Measurements from ENCODE around the gene QKI.

QKI gene

GRCh38 chr6:163496205-163496604, 81.7 kb downstream of the QKI start:
- H3K4me3 ChIP-seq (ENCODE audit: control insufficient read depth, low read depth, low read length): no peak overlapping the region
- no peak for DNase-seq (ENCODE audit: low read depth)
- TF ChIP-seq CTCF (IDR thresholded peaks at IDR 0.05; ENCODE audit: control insufficient read depth, insufficient read depth, low read depth, low read length, missing control alignments): no peak

GRCh38 chr6:163500105-163500504, 85.6 kb downstream of the QKI start:
- TF ChIP-seq CTCF (IDR thresholded peaks at IDR 0.05; ENCODE audit: control insufficient read depth, insufficient read depth, low read depth, low read length, missing control alignments): no peak

GRCh38 chr6:163501026-163501425, 86.5 kb downstream of the QKI start:
- no peak for TF ChIP-seq CTCF (IDR thresholded peaks at IDR 0.05; ENCODE audit: control insufficient read depth, insufficient read depth, low read depth, low read length, missing control alignments)
- no peak for DNase-seq (ENCODE audit: low read depth)
- no peak overlapping the region for H3K4me3 ChIP-seq (ENCODE audit: control insufficient read depth, low read depth, low read length)

More at GRCh38 chr6:163500105-163500504, 85.6 kb downstream of the QKI start:
- no peak overlapping the region for H3K4me3 ChIP-seq (ENCODE audit: control insufficient read depth, low read depth, low read length)
- DNase-seq (ENCODE audit: low read depth): no peak

- no peak overlapping the region for H3K4me3 ChIP-seq (ENCODE audit: control insufficient read depth, low read depth, low read length)
- no peak for TF ChIP-seq CTCF (IDR thresholded peaks at IDR 0.05; ENCODE audit: control insufficient read depth, insufficient read depth, low read depth, low read length, missing control alignments)
- no peak for DNase-seq (ENCODE audit: low read depth)
Observed at GRCh38 chr6:163501439-163501838, 86.9 kb downstream of the QKI start.

- no peak for DNase-seq (ENCODE audit: low read depth)
- no peak overlapping the region for H3K4me3 ChIP-seq (ENCODE audit: control insufficient read depth, low read depth, low read length)
- TF ChIP-seq CTCF (IDR thresholded peaks at IDR 0.05; ENCODE audit: control insufficient read depth, insufficient read depth, low read depth, low read length, missing control alignments): no peak
Observed at GRCh38 chr6:163504984-163505640, 90.6 kb downstream of the QKI start.

GRCh38 chr6:163507965-163508364, 93.4 kb downstream of the QKI start:
- DNase-seq (ENCODE audit: low read depth): no peak
- TF ChIP-seq CTCF (IDR thresholded peaks at IDR 0.05; ENCODE audit: control insufficient read depth, insufficient read depth, low read depth, low read length, missing control alignments): no peak
- no peak overlapping the region for H3K4me3 ChIP-seq (ENCODE audit: control insufficient read depth, low read depth, low read length)

Data from AG09309 (cell line).